SH-SY5Y (cell line): ENCODE results near the gene LHFPL3.

Experiments
- GATA2 ChIP-seq: IDR thresholded peaks from 2 replicates; pipeline ENCODE4 v1.6.1; 2011; ENCODE audit warnings: mild to moderate bottlenecking, low read depth, low read length
- GATA3 ChIP-seq: IDR thresholded peaks from 2 replicates; pipeline ENCODE4 v1.6.1; 2011; ENCODE audit warnings: low read depth, mild to moderate bottlenecking, low read length, moderate library complexity

DNA sequence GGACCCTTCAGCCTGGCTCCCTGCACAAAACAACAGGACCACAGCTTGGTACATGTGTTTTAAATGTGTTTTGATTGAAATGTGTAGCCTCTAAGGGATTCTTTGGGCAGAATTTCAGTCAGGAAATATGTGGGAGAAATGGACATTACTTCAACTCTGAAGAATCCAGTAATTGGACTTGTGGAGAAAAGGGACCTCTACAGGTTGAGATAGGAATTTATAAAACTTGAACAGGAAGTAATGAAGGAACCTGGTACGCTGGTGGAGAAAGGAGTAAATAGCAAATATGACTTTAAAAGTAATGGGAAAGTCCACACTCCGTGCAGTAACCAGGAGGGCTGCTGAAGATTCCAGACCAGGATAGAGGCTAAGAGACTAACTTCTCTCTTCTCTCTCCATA lies 220.5 kb downstream of the LHFPL3 start:
- no peak for TF ChIP-seq GATA2
- no peak for TF ChIP-seq GATA3
